HEK293 (cell line): Measurements from ENCODE around the gene DEDD2.

ENCODE experiments used
- ZNF114 ChIP-seq: fragments of 450-650 bp; formaldehyde crosslinking; IDR thresholded peaks from 2 replicates; pipeline ENCODE4 v1.5.0; 2017; ENCODE audit warnings: missing biosample characterization, missing genetic modification characterization
- ZNF670 ChIP-seq: fragments of 450-650 bp; formaldehyde crosslinking; IDR thresholded peaks from 2 replicates; pipeline ENCODE4 v1.5.1; 2016; ENCODE audit warnings: missing biosample characterization, missing genetic modification characterization, low read depth
- TF ChIP-seq, protein P1 (sequence below): fragments of 450-650 bp; formaldehyde crosslinking; IDR thresholded peaks from 2 replicates; pipeline ENCODE4 v1.5.1; 2016; ENCODE audit warnings: missing biosample characterization, missing genetic modification characterization
- TF ChIP-seq, protein P2 (sequence below): fragments of 450-650 bp; formaldehyde crosslinking; IDR thresholded peaks from 2 replicates; pipeline ENCODE4 v1.5.1; 2016; ENCODE audit warnings: missing biosample characterization, missing genetic modification characterization
- TF ChIP-seq, protein P3 (sequence below): fragments of 450-650 bp; formaldehyde crosslinking; IDR thresholded peaks from 2 replicates; pipeline ENCODE4 v1.5.1; 2016; ENCODE audit warnings: missing biosample characterization, missing genetic modification characterization
- TF ChIP-seq, protein P4 (sequence below): IDR thresholded peaks from 2 replicates; pipeline ENCODE4 v1.6.1; 2011; ENCODE audit warnings: mild to moderate bottlenecking, low read depth, low read length, borderline replicate concordance

DNA sequence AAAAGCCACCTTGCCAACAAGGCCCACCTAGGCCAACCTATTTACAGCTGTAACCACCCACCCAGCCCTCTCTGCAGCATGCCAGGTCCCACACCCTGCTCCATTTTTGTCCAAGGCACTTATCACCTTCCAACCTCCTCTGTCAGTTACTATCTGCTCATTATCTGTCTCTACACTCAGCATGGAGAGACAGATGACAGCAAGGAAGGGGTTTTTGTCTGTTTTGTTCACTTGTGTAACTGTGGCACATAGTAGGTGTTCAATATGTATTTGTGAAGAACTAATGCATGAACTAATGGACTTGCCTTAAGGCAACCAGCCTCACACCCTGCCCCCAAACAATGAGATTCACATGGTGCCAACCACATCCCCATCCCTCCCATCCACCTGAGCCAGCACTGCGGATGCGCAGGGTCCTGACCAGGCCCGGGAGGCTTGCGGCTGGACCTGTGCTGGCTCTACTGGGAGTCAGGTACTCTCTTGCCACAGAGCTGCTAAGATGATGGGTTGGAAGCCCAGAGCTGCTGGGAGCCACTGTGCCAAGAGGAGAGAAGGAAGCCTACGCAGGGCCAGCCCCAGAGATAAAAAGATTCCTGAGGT lies 17.3 kb downstream of the DEDD2 start:
- TF ChIP-seq, protein P1, sequence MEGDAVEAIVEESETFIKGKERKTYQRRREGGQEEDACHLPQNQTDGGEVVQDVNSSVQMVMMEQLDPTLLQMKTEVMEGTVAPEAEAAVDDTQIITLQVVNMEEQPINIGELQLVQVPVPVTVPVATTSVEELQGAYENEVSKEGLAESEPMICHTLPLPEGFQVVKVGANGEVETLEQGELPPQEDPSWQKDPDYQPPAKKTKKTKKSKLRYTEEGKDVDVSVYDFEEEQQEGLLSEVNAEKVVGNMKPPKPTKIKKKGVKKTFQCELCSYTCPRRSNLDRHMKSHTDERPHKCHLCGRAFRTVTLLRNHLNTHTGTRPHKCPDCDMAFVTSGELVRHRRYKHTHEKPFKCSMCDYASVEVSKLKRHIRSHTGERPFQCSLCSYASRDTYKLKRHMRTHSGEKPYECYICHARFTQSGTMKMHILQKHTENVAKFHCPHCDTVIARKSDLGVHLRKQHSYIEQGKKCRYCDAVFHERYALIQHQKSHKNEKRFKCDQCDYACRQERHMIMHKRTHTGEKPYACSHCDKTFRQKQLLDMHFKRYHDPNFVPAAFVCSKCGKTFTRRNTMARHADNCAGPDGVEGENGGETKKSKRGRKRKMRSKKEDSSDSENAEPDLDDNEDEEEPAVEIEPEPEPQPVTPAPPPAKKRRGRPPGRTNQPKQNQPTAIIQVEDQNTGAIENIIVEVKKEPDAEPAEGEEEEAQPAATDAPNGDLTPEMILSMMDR (tag by site-specific recombination) = no peak
- TF ChIP-seq, protein P2, sequence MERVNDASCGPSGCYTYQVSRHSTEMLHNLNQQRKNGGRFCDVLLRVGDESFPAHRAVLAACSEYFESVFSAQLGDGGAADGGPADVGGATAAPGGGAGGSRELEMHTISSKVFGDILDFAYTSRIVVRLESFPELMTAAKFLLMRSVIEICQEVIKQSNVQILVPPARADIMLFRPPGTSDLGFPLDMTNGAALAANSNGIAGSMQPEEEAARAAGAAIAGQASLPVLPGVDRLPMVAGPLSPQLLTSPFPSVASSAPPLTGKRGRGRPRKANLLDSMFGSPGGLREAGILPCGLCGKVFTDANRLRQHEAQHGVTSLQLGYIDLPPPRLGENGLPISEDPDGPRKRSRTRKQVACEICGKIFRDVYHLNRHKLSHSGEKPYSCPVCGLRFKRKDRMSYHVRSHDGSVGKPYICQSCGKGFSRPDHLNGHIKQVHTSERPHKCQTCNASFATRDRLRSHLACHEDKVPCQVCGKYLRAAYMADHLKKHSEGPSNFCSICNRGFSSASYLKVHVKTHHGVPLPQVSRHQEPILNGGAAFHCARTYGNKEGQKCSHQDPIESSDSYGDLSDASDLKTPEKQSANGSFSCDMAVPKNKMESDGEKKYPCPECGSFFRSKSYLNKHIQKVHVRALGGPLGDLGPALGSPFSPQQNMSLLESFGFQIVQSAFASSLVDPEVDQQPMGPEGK (tag by site-specific recombination) = no peak
- no peak for TF ChIP-seq ZNF670 (tag by site-specific recombination)
- TF ChIP-seq, protein P3, sequence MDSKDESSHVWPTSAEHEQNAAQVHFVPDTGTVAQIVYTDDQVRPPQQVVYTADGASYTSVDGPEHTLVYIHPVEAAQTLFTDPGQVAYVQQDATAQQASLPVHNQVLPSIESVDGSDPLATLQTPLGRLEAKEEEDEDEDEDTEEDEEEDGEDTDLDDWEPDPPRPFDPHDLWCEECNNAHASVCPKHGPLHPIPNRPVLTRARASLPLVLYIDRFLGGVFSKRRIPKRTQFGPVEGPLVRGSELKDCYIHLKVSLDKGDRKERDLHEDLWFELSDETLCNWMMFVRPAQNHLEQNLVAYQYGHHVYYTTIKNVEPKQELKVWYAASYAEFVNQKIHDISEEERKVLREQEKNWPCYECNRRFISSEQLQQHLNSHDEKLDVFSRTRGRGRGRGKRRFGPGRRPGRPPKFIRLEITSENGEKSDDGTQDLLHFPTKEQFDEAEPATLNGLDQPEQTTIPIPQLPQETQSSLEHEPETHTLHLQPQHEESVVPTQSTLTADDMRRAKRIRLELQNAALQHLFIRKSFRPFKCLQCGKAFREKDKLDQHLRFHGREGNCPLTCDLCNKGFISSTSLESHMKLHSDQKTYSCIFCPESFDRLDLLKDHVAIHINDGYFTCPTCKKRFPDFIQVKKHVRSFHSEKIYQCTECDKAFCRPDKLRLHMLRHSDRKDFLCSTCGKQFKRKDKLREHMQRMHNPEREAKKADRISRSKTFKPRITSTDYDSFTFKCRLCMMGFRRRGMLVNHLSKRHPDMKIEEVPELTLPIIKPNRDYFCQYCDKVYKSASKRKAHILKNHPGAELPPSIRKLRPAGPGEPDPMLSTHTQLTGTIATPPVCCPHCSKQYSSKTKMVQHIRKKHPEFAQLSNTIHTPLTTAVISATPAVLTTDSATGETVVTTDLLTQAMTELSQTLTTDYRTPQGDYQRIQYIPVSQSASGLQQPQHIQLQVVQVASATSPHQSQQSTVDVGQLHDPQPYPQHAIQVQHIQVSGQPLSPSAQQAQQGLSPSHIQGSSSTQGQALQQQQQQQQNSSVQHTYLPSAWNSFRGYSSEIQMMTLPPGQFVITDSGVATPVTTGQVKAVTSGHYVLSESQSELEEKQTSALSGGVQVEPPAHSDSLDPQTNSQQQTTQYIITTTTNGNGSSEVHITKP (tag by site-specific recombination) = no peak
- TF ChIP-seq ZNF114 (tag by site-specific recombination) = no peak
- TF ChIP-seq, protein P4, sequence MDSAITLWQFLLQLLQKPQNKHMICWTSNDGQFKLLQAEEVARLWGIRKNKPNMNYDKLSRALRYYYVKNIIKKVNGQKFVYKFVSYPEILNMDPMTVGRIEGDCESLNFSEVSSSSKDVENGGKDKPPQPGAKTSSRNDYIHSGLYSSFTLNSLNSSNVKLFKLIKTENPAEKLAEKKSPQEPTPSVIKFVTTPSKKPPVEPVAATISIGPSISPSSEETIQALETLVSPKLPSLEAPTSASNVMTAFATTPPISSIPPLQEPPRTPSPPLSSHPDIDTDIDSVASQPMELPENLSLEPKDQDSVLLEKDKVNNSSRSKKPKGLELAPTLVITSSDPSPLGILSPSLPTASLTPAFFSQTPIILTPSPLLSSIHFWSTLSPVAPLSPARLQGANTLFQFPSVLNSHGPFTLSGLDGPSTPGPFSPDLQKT = no peak
